GM21447 (cell line): ENCODE data around the gene BCKDHA.
"Not testable (repeated sequence)": the region's sequence is repeated elsewhere in the genome, so short reads cannot be mapped to it uniquely, and the experiment has no call there.

Experiments
- ATAC-seq: cut with Tn5 transposase; IDR thresholded peaks from one replicate; pipeline ENCODE4 v1.9.1; 2021; ENCODE audit not compliant: unreplicated experiment

Gene BCKDHA

GRCh38 chr19:41442473-41443355 is 45.1 kb downstream of the BCKDHA start, which contains the start of gene ERICH4:
ERICH4 (plus strand) TSS chr19:41443156; CDS start chr19:41443170, 14 bp downstream.
- no peak for ATAC-seq

GRCh38 chr19:41443813-41444455 is 46.3 kb downstream of the BCKDHA start:
- ATAC-seq, result no peak

- ATAC-seq, result no peak
Measured at GRCh38 chr19:41445575-41445974, 48.0 kb downstream of the BCKDHA start.

- no peak for ATAC-seq
Measured at GRCh38 chr19:41447732-41448332, 50.2 kb downstream of the BCKDHA start.

- no peak for ATAC-seq
Measured at GRCh38 chr19:41449079-41449864, 51.7 kb downstream of the BCKDHA start.

GRCh38 chr19:41449865-41450178 is 52.2 kb downstream of the BCKDHA start:
- no peak for ATAC-seq

GRCh38 chr19:41452584-41453275 is 55.1 kb downstream of the BCKDHA start:
- ATAC-seq, result no peak

- ATAC-seq, result no peak
Measured at GRCh38 chr19:41455936-41456335, 58.3 kb downstream of the BCKDHA start.

- ATAC-seq, result no peak
Measured at GRCh38 chr19:41456342-41456918, 58.8 kb downstream of the BCKDHA start.

- ATAC-seq, result peak; percentile 72
Measured at GRCh38 chr19:41457241-41457640, 59.6 kb downstream of the BCKDHA start.

GRCh38 chr19:41462497-41462896 is 64.9 kb downstream of the BCKDHA start:
- no peak for ATAC-seq

GRCh38 chr19:41463257-41464256 is 65.9 kb downstream of the BCKDHA start:
- not testable (repeated sequence) for ATAC-seq
